SK-N-SH treated with all-trans-retinoic acid at 6 μM for 48 hours (cell line): ENCODE measurements around the gene NDUFB1.

Source experiments
- GLIS3 ChIP-seq: fragments of 250-450 bp; sonication (Bioruptor Pico); IDR thresholded peaks from 2 replicates; pipeline ENCODE4 v1.5.0; 2020; ENCODE audit warnings: mild to moderate bottlenecking, moderate library complexity
- ISL1 ChIP-seq: fragments of 250-450 bp; sonication (Bioruptor Pico); IDR thresholded peaks from 2 replicates; pipeline ENCODE4 v2.1.2; 2022; ENCODE audit warnings: mild to moderate bottlenecking, moderate library complexity
- OSR1 ChIP-seq: fragments of 250-450 bp; sonication (Bioruptor Pico); IDR thresholded peaks from 2 replicates; pipeline ENCODE4 v1.8.0; 2022; ENCODE audit warnings: moderate library complexity, mild to moderate bottlenecking, inconsistent platforms
- PPARA ChIP-seq: fragments of 250-450 bp; sonication (Bioruptor Pico); IDR thresholded peaks from 2 replicates; pipeline ENCODE4 v1.5.0; 2020; ENCODE audit warnings: mild to moderate bottlenecking, borderline replicate concordance
- RARB ChIP-seq: fragments of 250-450 bp; sonication (Bioruptor Pico); IDR thresholded peaks from 2 replicates; pipeline ENCODE4 v1.8.0; 2021; ENCODE audit warnings: mild to moderate bottlenecking, moderate library complexity
- TCF4 ChIP-seq: fragments of 250-450 bp; sonication (Bioruptor Pico); IDR thresholded peaks from 2 replicates; pipeline ENCODE4 v1.8.0; 2021; ENCODE audit warnings: mild to moderate bottlenecking, moderate library complexity, borderline replicate concordance
- ZC3H10 ChIP-seq: fragments of 250-450 bp; sonication (Bioruptor Pico); IDR thresholded peaks from 2 replicates; pipeline ENCODE4 v1.5.1; 2021; ENCODE audit warnings: mild to moderate bottlenecking, moderate library complexity
- ZFP30 ChIP-seq: fragments of 450-650 bp; formaldehyde crosslinking; IDR thresholded peaks from 2 replicates; pipeline ENCODE4 v1.5.0; 2022; ENCODE audit warnings: mild to moderate bottlenecking, moderate library complexity
- ZNF565 ChIP-seq: fragments of 450-650 bp; formaldehyde crosslinking; conservative IDR thresholded peaks from 2 replicates; pipeline ENCODE4 v1.5.0; 2020; ENCODE audit warnings: low read depth, mild to moderate bottlenecking, moderate library complexity
- ZNF70 ChIP-seq: fragments of 450-650 bp; formaldehyde crosslinking; IDR thresholded peaks from 2 replicates; pipeline ENCODE4 v1.5.0; 2020; ENCODE audit warnings: mild to moderate bottlenecking, moderate library complexity
- TF ChIP-seq, protein P1 (sequence below): fragments of 250-450 bp; sonication (Bioruptor Pico); IDR thresholded peaks from 2 replicates; pipeline ENCODE4 v1.8.0; 2020; ENCODE audit warnings: mild to moderate bottlenecking, moderate library complexity, borderline replicate concordance

DNA sequence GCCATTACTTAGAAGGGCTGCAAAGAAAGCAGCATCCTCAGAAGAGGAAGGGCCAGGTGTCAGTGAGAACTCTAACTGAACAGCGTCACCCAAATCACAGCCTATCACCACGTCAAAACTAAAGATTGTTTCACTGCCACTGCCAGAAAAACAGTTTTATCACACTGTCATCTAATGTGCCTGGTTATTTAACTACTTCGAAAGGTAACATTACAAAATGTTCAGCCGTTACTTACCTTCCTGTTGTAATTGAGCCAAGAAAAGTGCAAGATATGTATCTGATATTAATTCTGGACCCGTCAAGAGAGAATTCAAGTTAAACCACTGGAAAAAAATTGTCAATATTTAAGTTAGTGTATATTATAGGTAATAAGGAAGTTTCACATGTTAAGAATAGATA is 33.0 kb downstream of the NDUFB1 start:
- TF ChIP-seq, protein P1, sequence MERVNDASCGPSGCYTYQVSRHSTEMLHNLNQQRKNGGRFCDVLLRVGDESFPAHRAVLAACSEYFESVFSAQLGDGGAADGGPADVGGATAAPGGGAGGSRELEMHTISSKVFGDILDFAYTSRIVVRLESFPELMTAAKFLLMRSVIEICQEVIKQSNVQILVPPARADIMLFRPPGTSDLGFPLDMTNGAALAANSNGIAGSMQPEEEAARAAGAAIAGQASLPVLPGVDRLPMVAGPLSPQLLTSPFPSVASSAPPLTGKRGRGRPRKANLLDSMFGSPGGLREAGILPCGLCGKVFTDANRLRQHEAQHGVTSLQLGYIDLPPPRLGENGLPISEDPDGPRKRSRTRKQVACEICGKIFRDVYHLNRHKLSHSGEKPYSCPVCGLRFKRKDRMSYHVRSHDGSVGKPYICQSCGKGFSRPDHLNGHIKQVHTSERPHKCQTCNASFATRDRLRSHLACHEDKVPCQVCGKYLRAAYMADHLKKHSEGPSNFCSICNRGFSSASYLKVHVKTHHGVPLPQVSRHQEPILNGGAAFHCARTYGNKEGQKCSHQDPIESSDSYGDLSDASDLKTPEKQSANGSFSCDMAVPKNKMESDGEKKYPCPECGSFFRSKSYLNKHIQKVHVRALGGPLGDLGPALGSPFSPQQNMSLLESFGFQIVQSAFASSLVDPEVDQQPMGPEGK (CRISPR knock-in tag): no peak
- TF ChIP-seq RARB (CRISPR knock-in tag): no peak
- no peak for TF ChIP-seq OSR1 (CRISPR knock-in tag)
- TF ChIP-seq TCF4: no peak
- no peak for TF ChIP-seq PPARA
- no peak for TF ChIP-seq ISL1 (CRISPR knock-in tag)
- TF ChIP-seq ZFP30 (CRISPR knock-in tag): no peak
- TF ChIP-seq GLIS3 (CRISPR knock-in tag): no peak
- no peak for TF ChIP-seq ZNF70 (CRISPR knock-in tag)
- TF ChIP-seq ZC3H10 (CRISPR knock-in tag): no peak
- no peak for TF ChIP-seq ZNF565
